ENCODE results near the gene ACSL1. TPM values are rescaled to one million over a fixed set of nuclear protein-coding genes. Genes with fewer than 3 reads are reported as not detected.

Gene ACSL1, protein sequence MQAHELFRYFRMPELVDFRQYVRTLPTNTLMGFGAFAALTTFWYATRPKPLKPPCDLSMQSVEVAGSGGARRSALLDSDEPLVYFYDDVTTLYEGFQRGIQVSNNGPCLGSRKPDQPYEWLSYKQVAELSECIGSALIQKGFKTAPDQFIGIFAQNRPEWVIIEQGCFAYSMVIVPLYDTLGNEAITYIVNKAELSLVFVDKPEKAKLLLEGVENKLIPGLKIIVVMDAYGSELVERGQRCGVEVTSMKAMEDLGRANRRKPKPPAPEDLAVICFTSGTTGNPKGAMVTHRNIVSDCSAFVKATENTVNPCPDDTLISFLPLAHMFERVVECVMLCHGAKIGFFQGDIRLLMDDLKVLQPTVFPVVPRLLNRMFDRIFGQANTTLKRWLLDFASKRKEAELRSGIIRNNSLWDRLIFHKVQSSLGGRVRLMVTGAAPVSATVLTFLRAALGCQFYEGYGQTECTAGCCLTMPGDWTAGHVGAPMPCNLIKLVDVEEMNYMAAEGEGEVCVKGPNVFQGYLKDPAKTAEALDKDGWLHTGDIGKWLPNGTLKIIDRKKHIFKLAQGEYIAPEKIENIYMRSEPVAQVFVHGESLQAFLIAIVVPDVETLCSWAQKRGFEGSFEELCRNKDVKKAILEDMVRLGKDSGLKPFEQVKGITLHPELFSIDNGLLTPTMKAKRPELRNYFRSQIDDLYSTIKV
- polyA plus RNA-seq, result 10 to 100 TPM in 3 of 4 donors, 1 to 10 TPM in 1; 9.9 to 85.0 (median 32.3) TPM
- long read RNA-seq, donor 1, partial matches to known transcripts, result 0 of 2 reads
- long read RNA-seq, donor 1, other reads (novel, unspliced or antisense), result 0 of 2 reads
- long read RNA-seq, donor 2, result 0 reads
- long read RNA-seq, donor 3, result 0 reads
- long read RNA-seq, donor 4, result 0 reads
- long read RNA-seq, donor 5, result 0 reads
- long read RNA-seq, donor 6, result 0 reads
- long read RNA-seq, donor 7, partial matches to known transcripts, result 0 of 3 reads
- long read RNA-seq, donor 7, other reads (novel, unspliced or antisense), result 0 of 3 reads
- long read RNA-seq, donor 8, partial matches to known transcripts, result 0 of 1 reads
- long read RNA-seq, donor 8, other reads (novel, unspliced or antisense), result 0 of 1 reads
- long read RNA-seq, donor 9, result 0 reads
- long read RNA-seq, donor 10, partial matches to known transcripts, result 0 of 2 reads
- long read RNA-seq, donor 10, other reads (novel, unspliced or antisense), result 0 of 2 reads

DNA sequence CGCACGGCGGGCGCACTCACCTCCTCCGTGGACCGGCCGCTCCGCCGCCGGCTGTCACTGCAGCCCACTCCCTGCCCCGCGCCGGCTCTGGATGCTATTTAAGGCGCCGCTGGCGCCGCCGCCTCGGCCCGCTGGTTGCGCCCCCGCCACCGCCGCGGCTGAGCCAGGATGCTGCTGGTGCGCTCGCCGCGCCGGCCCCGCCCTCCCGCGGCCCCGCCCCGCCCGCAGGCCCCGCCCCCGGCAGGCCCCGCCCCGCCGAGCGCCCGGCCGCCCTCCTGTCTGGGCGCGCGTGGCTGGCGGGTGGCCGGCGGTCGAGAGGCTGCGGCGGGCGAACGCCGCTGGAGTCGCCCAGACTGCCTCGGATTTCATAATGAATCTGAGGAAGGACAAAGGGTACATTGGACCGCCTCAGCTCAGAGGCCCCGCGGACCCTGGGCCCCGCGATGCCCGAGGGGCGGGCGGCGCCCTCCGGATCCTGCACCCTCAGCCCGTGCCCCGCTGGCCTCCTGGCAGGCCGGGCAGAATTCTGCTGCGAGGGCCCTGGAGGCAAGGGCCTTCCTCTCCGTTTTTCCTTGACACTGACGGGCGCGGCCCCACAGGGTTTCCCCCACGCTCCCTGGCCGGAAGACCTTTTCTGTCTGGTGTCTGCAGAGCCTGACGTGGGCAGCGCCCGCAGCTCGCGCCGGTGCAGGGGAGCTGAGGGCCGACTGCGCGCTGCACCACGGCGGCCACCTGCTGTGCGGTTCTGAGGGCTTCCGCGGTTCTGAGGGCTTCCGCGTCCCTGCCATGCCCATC lies at the start of gene ACSL1:
TSS of gene ACSL1 (minus strand) at position 73 of the 795 bp plus-strand sequence. CDS start 22,454 bp downstream, outside the sequence.
- H3K9me3 ChIP-seq (ENCODE audit: control insufficient read depth in 2 of 2, insufficient read depth in 1 of 2, low read depth in 1 of 2, low read length in 1 of 2), result no peaks in the 10 kb centered on the region
- peak within 1 kb of the TSS; percentile 39 to 83 (median 74) for H3K4me3 ChIP-seq (ENCODE audit: low read depth in 1 of 3, low read length in 3 of 3)
- H3K27ac ChIP-seq (ENCODE audit: low read depth in 1 of 3, low read length in 2 of 3), result peak within 1 kb of the TSS in 2 of 3 donors; percentile 47 to 85
- peaks cover 0 to 46% (median 0%) of the 10 kb centered on the region in 3 donors for H3K27me3 ChIP-seq (ENCODE audit: control insufficient read depth in 3 of 3, insufficient read depth in 3 of 3, low read length in 3 of 3)
- 0 to 1% (median 1%) methylated on average over 29 to 94 of the region's 94 CpGs for WGBS, 3 donors
- H3K36me3 ChIP-seq (ENCODE audit: control insufficient read depth in 3 of 3, insufficient read depth in 2 of 3, low read depth in 1 of 3, low read length in 3 of 3), result peaks cover 0 to 3% (median 0%) of the 10 kb centered on the region in 3 donors
- FAIRE-seq (no peak), DNase-seq (peak; percentile 55 to 79)
- peaks cover 3 to 6% (median 3%) of the 10 kb centered on the region in 3 donors for H3K4me1 ChIP-seq (ENCODE audit: control insufficient read depth in 3 of 3, insufficient read depth in 2 of 3, low read depth in 1 of 3, low read length in 2 of 3)

DNA sequence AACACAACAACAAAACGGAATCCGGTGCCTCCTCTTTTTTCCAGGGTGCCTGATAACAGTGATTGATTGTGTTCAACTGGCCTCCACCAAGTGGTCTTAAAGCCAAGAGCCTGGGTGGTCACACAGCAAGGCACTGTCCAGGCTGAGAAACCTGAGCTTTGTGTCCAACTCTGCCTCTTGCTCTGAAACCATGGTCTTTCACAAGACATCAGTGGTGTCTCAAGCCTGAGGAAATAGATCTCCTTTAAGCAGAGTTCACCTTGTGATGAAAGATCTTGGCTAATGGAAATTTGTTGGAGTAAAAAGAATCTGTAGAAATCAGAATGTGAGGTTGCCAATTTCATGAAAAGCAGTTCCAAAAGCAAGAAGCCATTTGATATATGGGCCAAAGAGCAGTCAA lies 47.3 kb upstream of the ACSL1 start:
- no peak overlapping the region for H3K4me3 ChIP-seq (ENCODE audit: low read depth in 1 of 3, low read length in 3 of 3)
- H3K4me1 ChIP-seq (ENCODE audit: control insufficient read depth in 3 of 3, insufficient read depth in 2 of 3, low read depth in 1 of 3, low read length in 2 of 3), result no peaks in the 10 kb centered on the region
- no peak overlapping the region for H3K27ac ChIP-seq (ENCODE audit: low read depth in 1 of 3, low read length in 2 of 3)
- 75 to 90% (median 84%) methylated on average over 2 of the region's 2 CpGs for WGBS, 3 donors
- no peak for DNase-seq
- FAIRE-seq, result no peak
- no peaks in the 10 kb centered on the region for H3K36me3 ChIP-seq (ENCODE audit: control insufficient read depth in 3 of 3, insufficient read depth in 2 of 3, low read depth in 1 of 3, low read length in 3 of 3)
- peaks cover 0 to 5% of the 10 kb centered on the region in 2 donors for H3K9me3 ChIP-seq (ENCODE audit: control insufficient read depth in 2 of 2, insufficient read depth in 1 of 2, low read depth in 1 of 2, low read length in 1 of 2)
- no peaks in the 10 kb centered on the region for H3K27me3 ChIP-seq (ENCODE audit: control insufficient read depth in 3 of 3, insufficient read depth in 3 of 3, low read length in 3 of 3)

- H3K4me3 ChIP-seq (ENCODE audit: low read depth in 1 of 3, low read length in 3 of 3), result no peak overlapping the region
- H3K9me3 ChIP-seq (ENCODE audit: control insufficient read depth in 2 of 2, insufficient read depth in 1 of 2, low read depth in 1 of 2, low read length in 1 of 2), result peaks cover 0 to 5% of the 10 kb centered on the region in 2 donors
- H3K4me1 ChIP-seq (ENCODE audit: control insufficient read depth in 3 of 3, insufficient read depth in 2 of 3, low read depth in 1 of 3, low read length in 2 of 3), result no peaks in the 10 kb centered on the region
- no peaks in the 10 kb centered on the region for H3K27me3 ChIP-seq (ENCODE audit: control insufficient read depth in 3 of 3, insufficient read depth in 3 of 3, low read length in 3 of 3)
- FAIRE-seq (no peak), DNase-seq (no peak)
- 46 to 69% (median 68%) methylated on average over 4 of the region's 4 CpGs for WGBS, 3 donors
- no peaks in the 10 kb centered on the region for H3K36me3 ChIP-seq (ENCODE audit: control insufficient read depth in 3 of 3, insufficient read depth in 2 of 3, low read depth in 1 of 3, low read length in 3 of 3)
- no peak overlapping the region for H3K27ac ChIP-seq (ENCODE audit: low read depth in 1 of 3, low read length in 2 of 3)
These were observed 45.0 kb upstream of the ACSL1 start for GRCh38 chr4:184870718-184871117.

DNA sequence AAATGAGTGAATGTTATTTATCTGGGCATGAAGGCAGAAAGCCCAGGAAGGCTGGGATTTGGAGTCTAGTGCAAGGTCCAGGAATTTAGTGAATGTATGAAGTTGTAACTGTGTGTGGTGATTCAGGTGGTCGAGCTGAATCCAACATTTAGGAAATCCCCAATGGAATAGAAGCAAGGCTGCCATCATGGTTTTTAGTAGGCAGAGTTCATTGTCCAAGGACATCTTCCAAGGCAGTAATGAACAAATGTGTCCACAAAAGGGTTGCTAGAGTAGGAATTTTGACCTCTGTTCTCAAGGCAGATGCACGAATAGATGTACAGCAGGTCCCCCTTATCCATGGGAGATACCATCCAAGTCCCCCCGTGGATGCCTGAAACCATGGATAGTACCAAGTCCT lies 42.9 kb upstream of the ACSL1 start:
- Histone ChIP-seq H3K9me3 (ENCODE audit: control insufficient read depth in 2 of 2, insufficient read depth in 1 of 2, low read depth in 1 of 2, low read length in 1 of 2) (peaks cover 0 to 5% of the 10 kb centered on the region in 2 donors), H3K27ac (ENCODE audit: low read depth in 1 of 3, low read length in 2 of 3) (no peak overlapping the region), H3K4me1 (ENCODE audit: control insufficient read depth in 3 of 3, insufficient read depth in 2 of 3, low read depth in 1 of 3, low read length in 2 of 3) (no peaks in the 10 kb centered on the region), H3K4me3 (ENCODE audit: low read depth in 1 of 3, low read length in 3 of 3) (no peak overlapping the region), H3K36me3 (ENCODE audit: control insufficient read depth in 3 of 3, insufficient read depth in 2 of 3, low read depth in 1 of 3, low read length in 3 of 3) (no peaks in the 10 kb centered on the region), H3K27me3 (ENCODE audit: control insufficient read depth in 3 of 3, insufficient read depth in 3 of 3, low read length in 3 of 3) (no peaks in the 10 kb centered on the region)
- FAIRE-seq (no peak), DNase-seq (no peak)
- WGBS, 3 donors, result 74 to 82% (median 74%) methylated on average over 3 of the region's 3 CpGs

DNA sequence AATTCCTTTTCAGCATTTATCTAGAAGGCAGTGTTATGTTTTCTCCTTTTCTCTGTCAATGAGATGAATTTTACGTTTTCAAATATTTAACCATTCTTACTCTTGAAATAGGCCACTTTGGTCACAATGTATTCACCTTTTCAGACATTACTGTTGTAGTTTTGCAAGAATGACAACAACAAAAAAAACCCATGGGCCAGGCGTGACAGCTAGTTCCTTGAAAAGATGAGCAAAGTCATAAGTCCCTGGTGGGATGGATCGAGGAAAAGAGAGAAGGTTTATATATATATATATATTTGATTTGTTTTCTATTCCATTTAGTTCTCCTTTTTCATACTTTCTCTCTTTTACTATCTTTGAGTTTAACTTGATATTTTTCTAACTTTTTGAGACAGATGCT lies 38.1 kb upstream of the ACSL1 start:
- no peak overlapping the region for H3K27ac ChIP-seq (ENCODE audit: low read depth in 1 of 3, low read length in 2 of 3)
- H3K36me3 ChIP-seq (ENCODE audit: control insufficient read depth in 3 of 3, insufficient read depth in 2 of 3, low read depth in 1 of 3, low read length in 3 of 3), result no peaks in the 10 kb centered on the region
- no peak for DNase-seq
- H3K27me3 ChIP-seq (ENCODE audit: control insufficient read depth in 3 of 3, insufficient read depth in 3 of 3, low read length in 3 of 3), result no peaks in the 10 kb centered on the region
- no peaks in the 10 kb centered on the region for H3K4me1 ChIP-seq (ENCODE audit: control insufficient read depth in 3 of 3, insufficient read depth in 2 of 3, low read depth in 1 of 3, low read length in 2 of 3)
- no peak overlapping the region for H3K4me3 ChIP-seq (ENCODE audit: low read depth in 1 of 3, low read length in 3 of 3)
- 78 to 88% (median 82%) methylated on average over 3 of the region's 3 CpGs for WGBS, 3 donors
- H3K9me3 ChIP-seq (ENCODE audit: control insufficient read depth in 2 of 2, insufficient read depth in 1 of 2, low read depth in 1 of 2, low read length in 1 of 2), result no peaks in the 10 kb centered on the region
- no peak for FAIRE-seq

GRCh38 chr4:184861047-184861446 lies 35.3 kb upstream of the ACSL1 start:
- FAIRE-seq, result no peak

DNA sequence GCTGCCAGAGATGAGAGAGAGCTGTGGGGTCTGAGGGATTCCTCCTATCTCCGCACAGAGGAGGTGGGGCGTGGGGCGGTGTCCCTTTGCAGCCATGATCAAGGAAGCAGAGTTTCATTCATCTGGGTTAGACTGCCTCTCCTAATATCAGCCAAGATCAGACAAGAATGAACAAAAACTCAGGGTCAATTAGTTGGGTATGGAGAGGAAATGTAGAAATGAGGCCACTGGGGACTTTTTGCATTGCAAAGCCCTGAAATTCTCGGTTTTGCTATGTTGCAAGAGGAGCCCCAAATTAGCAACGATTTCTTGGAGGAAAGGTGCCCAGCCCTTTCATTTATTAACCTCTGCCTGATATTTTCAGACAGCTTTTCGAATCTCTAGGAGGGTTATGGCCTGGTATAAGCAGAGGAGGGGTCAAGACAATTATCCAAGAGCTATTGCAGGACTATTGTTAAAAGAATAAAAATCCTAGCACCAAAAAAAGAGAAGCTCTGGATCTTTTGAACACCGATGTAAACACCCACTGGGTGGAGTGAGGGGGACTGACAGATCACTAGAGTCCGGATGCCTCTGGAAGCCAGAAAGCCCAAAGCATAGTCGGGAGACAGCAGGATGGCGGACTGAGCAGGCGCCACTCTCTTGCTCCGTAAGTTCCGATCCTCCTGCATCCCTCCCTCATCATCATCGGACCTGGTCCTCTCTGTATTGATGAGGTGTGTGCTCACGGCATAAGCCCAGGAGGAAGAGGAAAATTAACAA lies 34.4 kb upstream of the ACSL1 start:
- no peaks in the 10 kb centered on the region for H3K27me3 ChIP-seq (ENCODE audit: control insufficient read depth in 3 of 3, insufficient read depth in 3 of 3, low read length in 3 of 3)
- no peak overlapping the region for H3K27ac ChIP-seq (ENCODE audit: low read depth in 1 of 3, low read length in 2 of 3)
- no peak for DNase-seq
- H3K4me1 ChIP-seq (ENCODE audit: control insufficient read depth in 3 of 3, insufficient read depth in 2 of 3, low read depth in 1 of 3, low read length in 2 of 3), result no peaks in the 10 kb centered on the region
- FAIRE-seq, result no peak
- H3K9me3 ChIP-seq (ENCODE audit: control insufficient read depth in 2 of 2, insufficient read depth in 1 of 2, low read depth in 1 of 2, low read length in 1 of 2), result no peaks in the 10 kb centered on the region
- H3K4me3 ChIP-seq (ENCODE audit: low read depth in 1 of 3, low read length in 3 of 3), result no peak overlapping the region
- H3K36me3 ChIP-seq (ENCODE audit: control insufficient read depth in 3 of 3, insufficient read depth in 2 of 3, low read depth in 1 of 3, low read length in 3 of 3), result no peaks in the 10 kb centered on the region
- WGBS, 3 donors, result 79 to 83% (median 82%) methylated on average over 15 of the region's 15 CpGs

More at GRCh38 chr4:184861047-184861446, 35.3 kb upstream of the ACSL1 start:
- H3K27me3 ChIP-seq (ENCODE audit: control insufficient read depth in 3 of 3, insufficient read depth in 3 of 3, low read length in 3 of 3), result no peaks in the 10 kb centered on the region
- no peaks in the 10 kb centered on the region for H3K9me3 ChIP-seq (ENCODE audit: control insufficient read depth in 2 of 2, insufficient read depth in 1 of 2, low read depth in 1 of 2, low read length in 1 of 2)
- H3K27ac ChIP-seq (ENCODE audit: low read depth in 1 of 3, low read length in 2 of 3), result no peak overlapping the region
- no peaks in the 10 kb centered on the region for H3K36me3 ChIP-seq (ENCODE audit: control insufficient read depth in 3 of 3, insufficient read depth in 2 of 3, low read depth in 1 of 3, low read length in 3 of 3)
- no peak for DNase-seq
- H3K4me3 ChIP-seq (ENCODE audit: low read depth in 1 of 3, low read length in 3 of 3), result no peak overlapping the region
- no peaks in the 10 kb centered on the region for H3K4me1 ChIP-seq (ENCODE audit: control insufficient read depth in 3 of 3, insufficient read depth in 2 of 3, low read depth in 1 of 3, low read length in 2 of 3)
- 72 to 78% (median 76%) methylated on average over 5 of the region's 5 CpGs for WGBS, 3 donors

Data from small intestine (tissue), 16 donors.